ENCODE measurements around the gene RUFY1. TPM values are rescaled to one million over a fixed set of nuclear protein-coding genes. Genes with fewer than 3 reads are reported as not detected.

Gene RUFY1
- total and polyA plus RNA-seq, 2 experiments from 2014 or later: 38.6 to 42.3 TPM

DNA sequence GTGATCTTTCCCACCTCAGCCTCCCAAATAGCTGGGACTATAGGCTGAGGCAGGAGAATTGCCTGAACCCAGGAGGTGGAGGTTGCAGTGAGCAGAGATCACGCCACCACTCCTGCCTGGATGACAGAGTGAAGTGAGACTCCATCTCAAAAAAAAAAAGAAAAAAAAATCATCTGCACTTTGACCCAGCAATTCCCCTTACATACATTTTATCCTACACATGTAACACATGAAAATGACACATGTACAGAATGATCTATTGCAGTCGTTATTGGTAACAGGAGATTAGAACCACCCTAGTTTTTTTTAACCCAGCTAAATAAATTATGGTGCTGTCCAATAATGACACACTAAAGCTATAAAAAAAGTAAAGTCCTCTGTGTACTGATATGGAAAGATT, 14.2 kb downstream of the RUFY1 start:
- H2AFZ ChIP-seq: no peak overlapping the region
- H4K20me1 ChIP-seq (ENCODE audit: insufficient read depth, poor library complexity, severe bottlenecking): no peaks in the 10 kb centered on the region
- no peak overlapping the region for H3K27ac ChIP-seq
- H3K4me1 ChIP-seq (ENCODE audit: insufficient read depth): no peaks in the 10 kb centered on the region
- WGBS (ENCODE audit: low lambda C conversion rate, missing lambda C conversion rate): 70% methylated on average over 2 of the region's 2 CpGs
- no peak overlapping the region for H3K4me3 ChIP-seq
- DNase-seq (ENCODE audit: low spot score): no peak
- peaks cover 18% of the 10 kb centered on the region for H3K79me2 ChIP-seq
- H3K9me3 ChIP-seq (ENCODE audit: low read depth): no peaks in the 10 kb centered on the region
- H3K27me3 ChIP-seq: no peaks in the 10 kb centered on the region
- H3K36me3 ChIP-seq (replicated peaks; ENCODE audit: insufficient read depth, low read depth): no peaks in the 10 kb centered on the region
- no peaks in the 10 kb centered on the region for H3K9me2 ChIP-seq (replicated peaks; ENCODE audit: insufficient read depth)
- no peak overlapping the region for H3K4me2 ChIP-seq
- TF ChIP-seq CTCF (IDR thresholded peaks at IDR 0.05; ENCODE audit: poor library complexity) (no peak), EZH2phosphoT487 (IDR thresholded peaks at IDR 0.05; ENCODE audit: low read depth, severe bottlenecking, unreplicated experiment) (no peak), EZH2 (IDR thresholded peaks at IDR 0.05; ENCODE audit: borderline replicate concordance) (no peak)

- H3K4me3 ChIP-seq: no peak overlapping the region
- H3K4me1 ChIP-seq (ENCODE audit: insufficient read depth): no peaks in the 10 kb centered on the region
- no peak for TF ChIP-seq EZH2 (IDR thresholded peaks at IDR 0.05; ENCODE audit: borderline replicate concordance)
- TF ChIP-seq CTCF (IDR thresholded peaks at IDR 0.05; ENCODE audit: poor library complexity): no peak
- no peak for TF ChIP-seq EZH2phosphoT487 (IDR thresholded peaks at IDR 0.05; ENCODE audit: low read depth, severe bottlenecking, unreplicated experiment)
- peaks cover 2% of the 10 kb centered on the region for H3K79me2 ChIP-seq
- H3K9me2 ChIP-seq (replicated peaks; ENCODE audit: insufficient read depth): no peaks in the 10 kb centered on the region
- no peak overlapping the region for H2AFZ ChIP-seq
- H3K4me2 ChIP-seq: no peak overlapping the region
- no peak overlapping the region for H3K27ac ChIP-seq
- no peaks in the 10 kb centered on the region for H3K27me3 ChIP-seq
- no peaks in the 10 kb centered on the region for H3K36me3 ChIP-seq (replicated peaks; ENCODE audit: insufficient read depth, low read depth)
- H4K20me1 ChIP-seq (ENCODE audit: insufficient read depth, poor library complexity, severe bottlenecking): no peaks in the 10 kb centered on the region
- WGBS (ENCODE audit: low lambda C conversion rate, missing lambda C conversion rate): 87% methylated on average over 7 of the region's 7 CpGs
- DNase-seq (ENCODE audit: low spot score): no peak
- H3K9me3 ChIP-seq (ENCODE audit: low read depth): no peaks in the 10 kb centered on the region
These were observed 18.4 kb downstream of the RUFY1 start for GRCh38 chr5:179568721-179569120.

DNA sequence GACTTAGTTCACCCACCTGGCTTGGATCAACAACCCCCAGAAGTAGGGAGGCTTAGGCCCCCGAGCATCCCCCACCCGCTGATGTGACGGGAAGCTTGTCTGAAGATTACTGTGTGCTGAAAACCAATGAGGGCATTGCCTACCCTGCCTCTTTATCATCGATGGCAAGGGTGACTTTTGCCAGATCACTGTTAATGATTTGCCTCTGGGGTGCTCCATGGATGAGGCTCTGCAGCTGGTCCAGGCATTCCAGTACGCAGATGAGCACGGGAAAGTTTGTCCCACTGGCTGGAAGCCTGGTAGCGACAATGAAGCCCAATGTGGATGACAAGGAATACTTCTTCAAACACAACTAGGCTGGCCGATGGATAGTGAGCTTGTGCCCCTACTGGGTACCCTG, 22.0 kb downstream of the RUFY1 start:
- Histone ChIP-seq H3K4me3 (no peak overlapping the region), H4K20me1 (ENCODE audit: insufficient read depth, poor library complexity, severe bottlenecking) (no peaks in the 10 kb centered on the region), H3K9me2 (replicated peaks; ENCODE audit: insufficient read depth) (no peaks in the 10 kb centered on the region), H3K27ac (no peak overlapping the region), H3K4me2 (no peak overlapping the region), H3K4me1 (ENCODE audit: insufficient read depth) (no peaks in the 10 kb centered on the region), H3K27me3 (no peaks in the 10 kb centered on the region), H2AFZ (no peak overlapping the region), H3K9me3 (ENCODE audit: low read depth) (no peaks in the 10 kb centered on the region), H3K79me2 (no peaks in the 10 kb centered on the region), H3K36me3 (replicated peaks; ENCODE audit: insufficient read depth, low read depth) (no peaks in the 10 kb centered on the region)
- no peak for DNase-seq (ENCODE audit: low spot score)
- no peak for TF ChIP-seq CTCF (IDR thresholded peaks at IDR 0.05; ENCODE audit: poor library complexity)
- TF ChIP-seq EZH2phosphoT487 (IDR thresholded peaks at IDR 0.05; ENCODE audit: low read depth, severe bottlenecking, unreplicated experiment): no peak
- no peak for TF ChIP-seq EZH2 (IDR thresholded peaks at IDR 0.05; ENCODE audit: borderline replicate concordance)
- 92% methylated on average over 8 of the region's 8 CpGs for WGBS (ENCODE audit: low lambda C conversion rate, missing lambda C conversion rate)

Measured in hepatocyte (in vitro differentiated cells).